Choroid plexus epithelial cell (primary cell): Measurements from ENCODE around the gene LY6G5C.

Experiments used
- DNase-seq: peaks from one replicate; pipeline ENCODE4 v3.0.0-alpha.2; 2010; ENCODE audit warnings: low read depth
- H3K4me3 ChIP-seq: 2 replicates; pipeline ENCODE4 v1.5.1; 2011; ENCODE audit warnings: low read depth, mild to moderate bottlenecking, control low read depth, low read length, moderate library complexity
- TF ChIP-seq, protein P1 (sequence below): conservative IDR thresholded peaks from 2 replicates; pipeline ENCODE4 v1.5.1; 2011; ENCODE audit warnings: low read depth, mild to moderate bottlenecking, control low read depth, inconsistent platforms, low read length, moderate library complexity

The LY6G5C gene

DNA sequence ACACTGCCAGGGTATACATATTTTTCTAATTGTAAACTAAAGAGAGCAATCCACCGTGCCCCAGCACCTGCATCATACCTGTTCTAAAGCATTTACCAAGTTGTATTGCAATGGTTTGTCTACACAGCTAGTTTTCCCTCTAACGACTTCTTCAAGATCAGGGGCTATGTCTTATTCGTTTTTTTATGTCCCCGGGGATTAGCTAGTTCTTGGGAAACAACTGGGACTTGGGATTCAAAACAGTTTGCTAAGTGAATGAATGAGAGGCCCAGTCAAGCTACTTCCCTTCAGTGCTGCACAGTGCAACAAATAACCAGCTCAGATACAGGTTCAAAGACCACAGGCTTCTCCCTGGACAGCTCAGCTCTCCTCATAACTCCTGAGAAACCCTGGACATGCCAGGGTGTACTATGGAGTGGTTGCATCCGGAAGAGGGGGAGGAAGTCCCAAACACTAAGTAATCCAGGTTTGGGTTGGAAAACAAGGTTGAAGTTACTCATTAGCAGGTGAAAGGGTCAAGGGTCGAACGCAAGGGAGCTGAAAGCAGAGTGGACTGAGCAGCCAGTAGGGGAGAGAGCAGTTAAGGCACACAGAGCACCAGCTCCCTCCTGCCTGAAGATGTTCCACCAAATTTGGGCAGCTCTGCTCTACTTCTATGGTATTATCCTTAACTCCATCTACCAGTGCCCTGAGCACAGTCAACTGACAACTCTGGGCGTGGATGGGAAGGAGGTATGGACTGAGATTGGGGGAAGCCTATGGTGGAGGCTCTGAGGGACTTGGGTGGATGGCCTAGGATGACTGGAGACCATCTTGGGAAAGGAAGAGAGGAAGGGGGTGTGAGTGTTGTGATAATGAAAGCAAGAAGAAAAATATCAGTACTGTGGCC is 25.3 kb downstream of the LY6G5C start, which contains the start of gene APOM:
Gene APOM, plus strand, starts transcription at position 546 of the 889 bp plus-strand sequence. Its CDS starts 73 bp downstream, at position 619.
- no peak within 1 kb of the TSS for H3K4me3 ChIP-seq
- TF ChIP-seq, protein P1, sequence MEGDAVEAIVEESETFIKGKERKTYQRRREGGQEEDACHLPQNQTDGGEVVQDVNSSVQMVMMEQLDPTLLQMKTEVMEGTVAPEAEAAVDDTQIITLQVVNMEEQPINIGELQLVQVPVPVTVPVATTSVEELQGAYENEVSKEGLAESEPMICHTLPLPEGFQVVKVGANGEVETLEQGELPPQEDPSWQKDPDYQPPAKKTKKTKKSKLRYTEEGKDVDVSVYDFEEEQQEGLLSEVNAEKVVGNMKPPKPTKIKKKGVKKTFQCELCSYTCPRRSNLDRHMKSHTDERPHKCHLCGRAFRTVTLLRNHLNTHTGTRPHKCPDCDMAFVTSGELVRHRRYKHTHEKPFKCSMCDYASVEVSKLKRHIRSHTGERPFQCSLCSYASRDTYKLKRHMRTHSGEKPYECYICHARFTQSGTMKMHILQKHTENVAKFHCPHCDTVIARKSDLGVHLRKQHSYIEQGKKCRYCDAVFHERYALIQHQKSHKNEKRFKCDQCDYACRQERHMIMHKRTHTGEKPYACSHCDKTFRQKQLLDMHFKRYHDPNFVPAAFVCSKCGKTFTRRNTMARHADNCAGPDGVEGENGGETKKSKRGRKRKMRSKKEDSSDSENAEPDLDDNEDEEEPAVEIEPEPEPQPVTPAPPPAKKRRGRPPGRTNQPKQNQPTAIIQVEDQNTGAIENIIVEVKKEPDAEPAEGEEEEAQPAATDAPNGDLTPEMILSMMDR, result no peak
- no peak for DNase-seq

DNA sequence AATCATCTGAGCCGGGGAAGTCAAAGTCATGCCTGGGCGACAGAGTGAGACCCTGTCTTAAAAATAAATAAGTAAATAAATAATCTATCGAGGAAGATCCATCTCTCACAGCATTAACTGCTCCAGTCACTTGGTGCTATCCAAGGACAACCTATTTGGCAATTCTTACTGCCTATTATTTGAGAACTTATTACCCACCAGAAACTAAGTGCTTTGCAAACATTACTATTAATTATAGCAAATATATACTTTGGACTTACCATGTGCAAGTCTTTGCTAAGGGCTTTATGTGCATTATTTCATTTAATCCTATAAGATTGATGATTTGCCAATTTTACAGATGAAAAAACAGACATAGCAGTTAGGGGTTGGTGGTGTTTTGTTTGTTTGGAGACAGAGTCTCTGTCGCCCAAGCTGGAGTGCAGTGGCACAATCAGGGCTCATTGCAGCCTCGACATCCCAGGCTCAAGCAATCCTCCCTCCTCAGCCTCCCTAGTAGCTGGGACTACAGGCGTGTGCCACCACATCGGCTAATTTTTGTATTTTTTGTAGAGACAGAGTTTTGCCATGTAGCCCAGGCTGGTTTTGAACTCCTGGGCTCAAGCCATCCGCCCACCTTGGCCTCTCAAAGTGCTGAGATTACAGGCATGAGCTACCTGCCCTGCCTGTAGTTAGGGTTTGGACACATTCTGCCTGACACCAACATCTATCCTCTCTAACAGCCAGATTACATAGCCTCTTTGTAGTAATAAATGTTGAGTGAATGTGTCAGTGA is 26.1 kb downstream of the LY6G5C start:
- H3K4me3 ChIP-seq, result no peak overlapping the region
- no peak for DNase-seq
- TF ChIP-seq, protein P1, result no peak

DNA sequence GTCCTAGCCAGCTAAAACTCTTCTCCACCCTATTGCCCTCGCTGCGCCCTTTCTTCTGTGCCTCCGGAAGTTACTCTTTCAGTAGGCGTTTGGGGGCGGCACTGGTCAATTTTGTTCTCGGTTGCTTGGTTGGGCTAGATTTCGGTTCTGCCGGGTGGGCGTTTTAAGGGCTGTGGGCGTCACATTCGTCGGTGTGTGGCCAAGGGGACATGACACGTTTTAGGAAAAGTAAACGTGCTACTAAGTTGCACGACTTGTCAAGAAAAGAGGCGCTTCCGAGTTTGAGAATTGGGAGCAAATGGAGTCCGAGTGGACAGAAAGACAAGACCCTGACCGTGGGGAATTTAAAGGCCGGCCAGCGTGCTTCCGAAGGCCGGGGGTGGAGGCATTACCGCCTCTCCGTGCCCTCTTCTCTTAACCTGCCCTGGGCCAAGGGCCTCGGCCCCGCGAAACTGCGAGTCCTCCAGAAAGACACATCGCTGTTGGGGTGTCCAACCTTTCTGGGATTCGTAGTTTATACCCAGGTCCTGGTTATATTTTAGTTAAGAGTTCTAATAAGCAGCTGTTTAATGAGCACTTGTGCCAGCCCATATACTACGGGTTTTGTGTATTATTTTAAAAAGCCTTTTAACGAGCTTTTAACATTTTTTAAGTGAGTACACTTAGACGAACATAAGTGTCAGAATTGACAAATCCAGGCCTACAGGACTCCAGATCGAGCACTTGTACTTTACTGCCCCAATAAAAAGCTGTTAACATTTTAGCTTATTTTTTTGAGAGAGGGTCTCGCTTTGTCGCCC is 27.7 kb downstream of the LY6G5C start:
- peak overlapping the region; percentile 89 for H3K4me3 ChIP-seq
- no peak for DNase-seq
- TF ChIP-seq, protein P1, result peak; percentile 32

DNA sequence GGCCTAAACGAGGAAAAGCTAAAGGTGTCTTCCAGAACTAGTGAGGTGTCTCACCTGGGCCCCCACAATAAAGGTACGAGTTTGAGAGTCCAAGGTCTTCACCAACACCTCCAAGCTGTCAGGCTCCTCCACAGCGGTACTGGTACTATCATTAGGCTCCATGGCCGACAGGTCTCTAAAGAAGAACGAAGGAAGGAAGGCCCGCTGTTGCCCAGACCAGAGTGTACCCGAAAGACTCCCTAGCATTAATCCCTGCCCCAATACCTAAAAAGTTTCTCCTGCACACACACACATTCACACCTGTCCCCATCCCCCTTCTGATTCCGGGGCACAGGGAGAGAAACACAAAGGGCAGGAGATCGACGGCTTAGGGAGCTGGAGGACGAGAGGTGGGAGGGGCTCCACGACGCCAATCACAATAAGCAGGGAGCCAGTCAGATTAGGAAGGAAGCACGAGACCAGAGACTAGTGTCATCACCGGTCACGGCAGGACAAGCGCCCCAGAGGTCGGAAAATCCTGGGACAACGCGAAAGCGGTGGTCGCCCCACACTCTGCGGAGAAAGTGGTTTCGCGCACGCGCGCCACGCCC is 29.2 kb downstream of the LY6G5C start:
- peak overlapping the region; percentile 89 for H3K4me3 ChIP-seq
- DNase-seq, result peak; percentile 79
- TF ChIP-seq, protein P1, result no peak

DNA sequence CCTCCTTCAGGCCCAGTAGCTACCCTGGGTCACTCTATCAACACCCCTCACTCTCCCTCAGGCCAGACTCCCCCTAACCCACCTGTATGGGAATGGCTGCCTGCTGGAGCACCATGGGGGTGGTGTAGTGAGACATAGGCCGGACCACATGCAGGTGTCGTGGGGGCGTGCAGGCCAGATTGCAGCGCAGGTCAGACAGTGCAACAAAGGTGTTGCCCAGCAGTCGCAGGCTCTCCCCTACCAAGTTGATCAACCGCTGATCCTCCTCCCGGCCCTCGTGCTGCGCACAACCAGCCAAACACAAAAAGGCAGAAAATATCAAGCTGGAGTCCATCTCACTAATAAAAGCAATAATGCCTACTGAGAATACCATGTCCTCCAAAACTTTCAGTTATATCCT is 35.5 kb downstream of the LY6G5C start:
- DNase-seq, result no peak
- TF ChIP-seq, protein P1, result no peak
- H3K4me3 ChIP-seq, result no peak overlapping the region

DNA sequence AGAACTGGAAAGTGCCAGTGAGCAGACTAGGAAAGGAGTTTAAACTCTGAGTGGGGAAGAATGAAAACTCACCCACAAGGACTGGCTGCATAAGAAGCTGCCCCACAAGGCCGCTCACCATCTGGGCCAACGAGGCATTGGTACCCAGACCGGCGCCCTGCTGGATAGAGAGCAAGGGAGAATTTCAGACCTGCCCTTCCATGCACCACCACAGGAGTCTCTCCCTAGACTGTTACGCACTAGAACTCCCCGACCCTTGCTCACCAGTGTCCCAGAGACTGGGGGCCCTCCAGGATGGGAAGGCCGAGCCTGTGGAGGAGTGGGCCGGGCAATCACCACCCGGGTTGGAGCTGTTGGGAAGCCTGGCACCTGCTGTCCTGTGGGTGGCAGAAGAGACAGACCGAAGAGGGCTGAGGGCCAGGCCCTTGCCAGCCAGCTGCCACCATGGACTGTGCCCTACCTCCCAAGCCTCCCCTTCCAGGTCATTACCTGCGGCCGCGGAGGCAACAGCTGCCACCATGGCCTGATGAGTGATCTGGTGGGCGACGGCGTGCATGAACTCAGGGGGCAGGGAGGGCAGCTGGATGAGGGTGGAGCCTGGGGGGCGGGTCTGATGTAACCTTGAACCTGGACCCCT is 36.9 kb downstream of the LY6G5C start:
- H3K4me3 ChIP-seq, result no peak overlapping the region
- TF ChIP-seq, protein P1, result no peak
- DNase-seq, result no peak
